ENCODE measurements around the gene KAT2B.

The KAT2B gene

DNA sequence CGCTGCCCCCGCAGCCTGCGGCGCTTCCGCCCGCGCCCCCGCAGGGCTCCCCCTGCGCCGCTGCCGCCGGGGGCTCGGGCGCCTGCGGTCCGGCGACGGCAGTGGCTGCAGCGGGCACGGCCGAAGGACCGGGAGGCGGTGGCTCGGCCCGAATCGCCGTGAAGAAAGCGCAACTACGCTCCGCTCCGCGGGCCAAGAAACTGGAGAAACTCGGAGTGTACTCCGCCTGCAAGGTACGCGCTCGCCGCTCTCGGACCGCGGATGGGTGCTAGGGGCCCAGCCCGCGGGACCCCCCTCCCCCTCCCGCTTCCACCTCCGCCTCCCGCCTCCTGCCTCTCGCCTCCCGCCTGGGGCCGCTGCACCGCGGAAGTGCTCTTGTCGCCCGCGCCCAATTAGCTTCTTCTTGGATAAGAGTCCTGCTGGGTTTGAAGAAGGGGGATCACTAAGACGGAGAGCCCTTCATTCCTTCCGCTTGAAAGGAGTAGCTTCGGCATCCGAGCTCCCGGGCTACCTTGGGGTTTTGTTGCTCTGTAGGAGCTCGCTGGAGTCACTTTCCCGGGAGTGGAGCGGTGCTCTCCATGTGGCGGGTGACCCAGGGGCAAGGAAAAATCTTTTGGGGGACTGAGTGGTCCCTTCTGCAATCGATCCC, 426 bp downstream of the KAT2B start:
- in situ Hi-C loops (cut with HindIII; ENCODE audit: low sequenced_read_pairs) = loop anchor here (25.0 kb wide), 1 partner anchor 103 kb away; the partner anchor contains the start of genes EFHB and RAB5A

DNA sequence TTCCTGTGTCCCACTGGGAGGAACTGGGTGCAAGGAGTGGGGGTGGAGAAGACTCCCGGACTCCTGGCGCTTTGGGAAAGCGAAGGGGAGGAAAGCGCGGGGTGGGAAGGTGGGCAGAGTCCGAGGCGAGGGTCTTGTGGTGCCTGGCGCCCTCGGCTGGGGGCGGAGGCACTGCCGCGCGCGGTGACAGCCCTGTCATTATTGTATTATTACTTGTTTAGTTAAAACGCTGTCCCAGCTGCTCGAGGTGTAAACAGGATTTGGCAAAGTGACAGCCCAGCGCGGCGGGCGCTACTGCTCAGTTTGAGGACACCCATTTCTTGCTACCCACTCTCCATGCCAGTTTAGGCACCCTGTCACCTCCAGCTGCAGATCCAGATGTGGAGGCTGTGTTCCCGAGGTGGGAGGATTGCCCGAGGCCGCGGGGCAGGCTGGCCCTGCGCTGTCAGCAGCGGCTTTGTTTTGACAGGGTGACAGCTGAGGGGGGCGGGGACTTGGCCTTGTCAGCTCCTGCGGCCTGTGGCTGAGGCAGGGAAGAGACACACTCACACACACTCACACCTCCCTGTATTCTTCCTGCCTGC, 1.0 kb downstream of the KAT2B start:
- in situ Hi-C loops (cut with HindIII; ENCODE audit: low sequenced_read_pairs) = loop anchor here (25.0 kb wide), 1 partner anchor 104 kb away; the partner anchor contains the start of genes EFHB and RAB5A

DNA sequence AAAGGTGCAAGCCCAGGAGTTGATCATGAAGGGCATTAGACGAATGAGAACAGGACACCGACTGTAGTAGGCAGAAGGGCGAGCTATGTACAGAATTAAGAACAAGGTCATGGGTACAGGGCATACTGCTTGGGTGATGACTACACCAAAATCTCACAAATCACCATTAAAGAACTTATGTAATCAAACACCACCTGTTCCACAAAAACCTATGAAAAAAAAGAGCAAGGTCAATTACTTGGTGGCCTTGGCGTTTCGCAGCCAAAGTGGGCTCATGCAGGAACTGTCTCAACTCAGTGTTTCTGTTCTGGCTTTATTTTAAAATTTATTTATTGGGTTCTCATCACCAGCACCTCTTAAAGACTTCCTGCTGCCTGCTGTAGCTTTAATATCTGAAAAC, 2.1 kb downstream of the KAT2B start:
- in situ Hi-C loops (cut with HindIII; ENCODE audit: low sequenced_read_pairs) = loop anchor here (25.0 kb wide), 1 partner anchor 105 kb away; the partner anchor contains the start of genes EFHB and RAB5A

DNA sequence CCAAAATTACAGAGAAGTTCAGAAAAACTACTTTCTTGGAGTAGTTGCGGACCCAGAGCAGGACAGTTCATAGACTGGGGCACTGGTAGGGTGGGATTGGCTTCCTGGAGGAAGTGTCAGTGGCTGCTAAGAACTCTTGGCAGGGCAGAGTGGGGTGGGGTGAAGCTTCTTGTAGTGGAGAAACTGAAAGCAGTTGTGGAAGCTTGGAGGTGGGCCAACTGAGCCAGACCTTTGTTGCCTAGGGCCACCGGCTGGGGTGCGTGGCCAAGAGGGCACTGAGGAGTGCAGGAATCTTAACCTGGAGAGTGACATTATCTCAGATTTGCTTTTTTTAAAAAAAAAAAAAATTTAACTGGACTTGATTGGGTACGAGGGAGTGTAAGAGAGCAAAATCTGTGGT, 3.1 kb downstream of the KAT2B start:
- in situ Hi-C loops (cut with HindIII; ENCODE audit: low sequenced_read_pairs) = loop anchor here (25.0 kb wide), 1 partner anchor 106 kb away; the partner anchor contains the start of genes EFHB and RAB5A

DNA sequence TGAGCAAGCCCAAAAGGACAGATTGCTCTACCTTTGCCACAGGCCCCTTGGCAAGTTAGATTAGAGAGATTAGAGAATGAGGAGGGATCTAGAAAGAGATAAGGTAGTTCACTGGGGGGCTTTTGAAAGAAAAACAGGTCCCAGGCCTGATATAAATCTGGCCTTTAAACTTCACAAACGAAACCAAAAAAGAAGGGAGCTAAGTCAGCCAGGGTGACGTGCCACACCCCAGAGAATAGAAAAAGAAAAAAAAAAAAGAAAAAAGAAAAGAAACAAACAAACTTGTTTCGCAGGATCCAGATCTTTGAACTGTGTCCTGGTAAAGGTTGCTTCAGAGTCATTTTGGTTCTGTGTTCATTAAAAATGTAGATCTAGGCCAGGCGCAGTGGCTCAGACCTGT, 3.6 kb downstream of the KAT2B start:
- in situ Hi-C loops (cut with HindIII; ENCODE audit: low sequenced_read_pairs) = loop anchor here (25.0 kb wide), 1 partner anchor 107 kb away; the partner anchor contains the start of genes EFHB and RAB5A

DNA sequence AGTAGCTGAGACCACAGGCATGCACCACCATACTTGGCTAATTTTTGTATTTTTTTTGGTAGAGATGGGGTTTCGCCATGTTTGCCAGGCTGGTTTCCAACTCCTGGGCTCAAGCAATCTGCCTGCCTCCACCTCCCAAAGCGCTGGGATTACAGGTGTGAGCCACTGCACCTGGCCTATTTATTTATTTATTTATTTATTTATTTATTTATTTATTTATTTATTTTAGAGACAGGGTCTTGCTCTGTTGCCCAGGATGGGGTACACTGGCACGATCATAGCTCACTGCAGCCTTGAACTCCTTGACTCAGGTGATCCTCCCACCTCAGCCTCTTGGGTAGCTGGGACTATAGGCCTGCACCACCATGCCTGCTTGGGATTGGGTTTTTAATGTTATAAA, 4.9 kb downstream of the KAT2B start:
- in situ Hi-C loops (cut with HindIII; ENCODE audit: low sequenced_read_pairs) = loop anchor here (25.0 kb wide), 1 partner anchor 108 kb away; the partner anchor contains the start of genes EFHB and RAB5A

DNA sequence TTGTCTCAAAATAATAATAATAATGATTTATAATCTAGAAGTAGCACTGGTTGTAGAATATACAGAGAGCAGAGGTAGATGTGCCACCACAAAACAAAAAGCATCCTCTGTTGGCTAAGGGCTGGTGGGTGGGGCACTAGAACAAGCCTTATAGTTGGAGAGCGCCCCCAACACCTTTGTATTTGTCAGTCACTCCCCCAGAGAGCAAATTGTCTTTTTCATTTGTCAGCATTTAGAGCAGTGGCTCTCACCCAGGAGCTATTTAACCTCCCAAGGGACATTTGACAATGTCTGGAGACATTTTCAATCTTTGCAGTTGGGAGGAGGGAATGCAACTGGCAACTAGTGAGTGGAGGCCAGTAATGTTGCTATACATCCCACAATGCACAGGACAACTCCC, 6.3 kb downstream of the KAT2B start:
- in situ Hi-C loops (cut with HindIII; ENCODE audit: low sequenced_read_pairs) = loop anchor here (25.0 kb wide), 1 partner anchor 109 kb away; the partner anchor contains the start of genes EFHB and RAB5A

DNA sequence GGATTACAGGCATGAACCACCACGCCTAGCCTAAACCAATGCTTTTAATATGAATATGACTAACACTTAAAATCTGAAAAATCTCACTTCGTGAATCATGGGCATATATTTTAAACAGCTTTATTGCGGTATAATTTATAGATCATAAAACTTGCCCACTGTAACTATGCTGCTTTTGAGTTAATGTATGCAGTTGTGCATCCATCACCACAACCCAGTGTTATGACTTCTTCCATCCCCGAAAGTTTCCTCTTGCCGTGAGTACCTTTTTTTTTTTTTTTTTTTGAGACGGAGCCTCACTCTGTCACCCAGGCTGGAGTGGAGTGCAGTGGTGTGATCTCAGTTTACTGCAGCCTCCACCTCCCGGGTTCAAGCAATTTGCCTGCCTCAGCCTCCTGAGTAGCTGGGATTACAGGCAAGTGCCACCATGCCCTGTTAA, 7.1 kb downstream of the KAT2B start:
- in situ Hi-C loops (cut with HindIII; ENCODE audit: low sequenced_read_pairs) = loop anchor here (25.0 kb wide), 1 partner anchor 110 kb away; the partner anchor contains the start of genes EFHB and RAB5A

DNA sequence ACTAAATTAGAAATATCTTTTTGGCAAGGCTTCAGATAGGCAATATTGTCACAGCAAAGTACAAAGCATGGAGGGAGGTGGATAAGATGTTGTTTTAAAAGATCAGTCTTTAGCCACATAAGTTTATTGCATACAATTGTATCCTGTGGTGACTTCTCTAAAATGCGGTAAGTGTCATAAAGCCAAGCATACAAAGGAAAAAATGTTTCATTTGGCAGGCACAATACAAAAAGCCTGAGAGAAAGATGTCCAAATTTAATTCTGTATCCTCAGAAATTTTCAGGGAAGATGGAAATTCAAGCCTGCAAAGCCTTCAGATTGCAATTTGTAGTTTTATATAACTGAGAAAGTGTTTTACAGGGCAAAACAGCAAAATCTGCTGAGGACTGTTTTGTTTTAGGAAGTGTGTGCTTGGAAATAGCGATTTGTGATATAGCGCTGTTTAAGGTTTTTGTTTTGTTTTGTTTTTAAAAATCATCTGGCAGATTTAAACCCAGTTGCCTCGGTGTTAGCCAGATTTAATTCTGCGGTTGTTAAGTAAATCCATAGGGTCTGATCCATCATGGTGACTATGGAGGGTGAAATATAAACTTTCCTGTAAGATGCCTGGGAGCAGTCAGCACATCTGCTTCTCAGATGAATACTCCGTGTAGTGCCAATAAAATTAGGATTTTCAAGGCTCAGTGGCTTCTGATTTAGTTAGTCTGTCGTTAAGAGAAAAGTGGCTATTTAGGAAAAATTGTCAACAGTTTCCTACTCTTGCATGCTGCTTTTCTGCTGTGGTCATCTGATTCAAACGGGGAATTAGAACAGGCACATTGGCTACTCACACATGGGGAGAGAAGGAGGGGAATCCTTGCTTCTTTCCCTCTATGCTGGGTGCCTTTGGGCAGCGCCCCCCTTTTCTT, 8.0 kb downstream of the KAT2B start:
- in situ Hi-C loops (cut with HindIII; ENCODE audit: low sequenced_read_pairs) = loop anchor here (25.0 kb wide), 1 partner anchor 111 kb away; the partner anchor contains the start of genes EFHB and RAB5A

DNA sequence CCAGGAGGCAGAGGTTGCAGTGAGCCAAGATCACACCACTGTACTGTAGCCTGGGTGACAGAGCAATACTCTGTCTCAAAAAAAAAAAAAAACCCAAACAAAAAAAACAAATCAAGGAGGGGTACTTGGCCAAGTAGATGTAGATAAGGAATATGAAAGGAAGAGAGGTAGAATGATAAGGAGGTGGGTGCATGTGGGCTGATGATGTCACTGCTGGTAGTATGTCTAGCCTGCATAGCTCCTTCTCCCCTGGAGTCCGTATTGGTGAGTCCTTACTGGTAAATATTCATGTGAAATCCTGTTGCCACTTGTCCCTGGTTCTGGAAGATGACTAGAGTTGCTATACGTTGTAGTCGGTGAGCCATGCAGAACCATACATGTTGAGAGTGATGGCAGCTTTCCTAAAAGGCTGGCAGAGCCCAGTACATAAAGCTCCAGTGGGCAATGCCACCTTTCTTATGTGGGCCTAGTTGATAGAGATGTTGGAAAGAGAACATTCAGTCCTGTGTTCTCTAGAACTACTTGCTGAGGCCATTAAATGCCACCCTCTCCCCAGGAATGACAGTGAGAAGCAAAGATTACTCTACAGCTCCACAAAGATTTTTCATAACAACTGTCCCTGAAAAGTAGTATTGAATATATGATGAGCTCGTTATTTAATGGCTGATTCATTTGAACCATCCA, 11.0 kb downstream of the KAT2B start:
- in situ Hi-C loops (cut with HindIII; ENCODE audit: low sequenced_read_pairs) = no loop called here

DNA sequence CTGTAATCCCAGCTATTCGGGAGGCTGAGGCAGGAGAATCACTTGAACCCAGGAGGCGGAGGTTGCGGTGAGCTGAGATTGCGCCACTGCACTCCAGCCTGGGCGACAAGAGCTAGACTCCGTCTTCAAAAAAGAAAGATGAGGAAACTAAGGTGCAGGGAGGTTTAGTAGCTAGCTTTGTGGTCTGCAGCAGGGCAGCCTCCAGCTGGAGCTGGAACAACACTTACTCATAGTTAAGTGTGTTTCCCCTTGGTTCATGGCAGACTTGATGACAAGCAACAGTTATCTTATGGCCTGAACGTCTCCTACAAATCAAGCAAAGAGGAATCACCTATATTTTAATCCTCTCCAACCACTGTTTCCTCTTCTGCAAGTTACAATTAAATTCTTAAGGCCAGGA, 12.6 kb downstream of the KAT2B start:
- in situ Hi-C loops (cut with HindIII; ENCODE audit: low sequenced_read_pairs) = no loop called here

DNA sequence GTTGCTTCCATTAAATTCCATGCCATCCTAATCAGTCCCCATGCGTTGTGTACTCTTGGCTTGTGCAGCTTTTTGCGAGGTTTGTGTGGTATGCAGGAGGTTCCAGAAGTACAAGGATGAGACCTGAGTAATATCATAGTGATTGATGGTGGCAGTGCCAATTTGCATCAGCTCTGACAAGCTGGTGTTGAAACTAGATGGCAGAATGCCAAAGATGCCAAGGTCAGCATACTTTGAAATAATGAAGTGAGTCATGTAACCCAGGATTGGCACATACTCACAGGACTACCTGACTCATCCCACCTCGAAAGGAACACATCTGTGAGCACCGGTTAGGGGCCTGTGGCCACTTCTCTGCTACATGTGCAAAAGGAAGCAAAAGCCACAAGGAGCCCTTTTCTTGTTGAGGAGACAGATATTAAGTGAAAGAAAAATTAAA, 14.3 kb downstream of the KAT2B start:
- in situ Hi-C loops (cut with HindIII; ENCODE audit: low sequenced_read_pairs) = no loop called here

DNA sequence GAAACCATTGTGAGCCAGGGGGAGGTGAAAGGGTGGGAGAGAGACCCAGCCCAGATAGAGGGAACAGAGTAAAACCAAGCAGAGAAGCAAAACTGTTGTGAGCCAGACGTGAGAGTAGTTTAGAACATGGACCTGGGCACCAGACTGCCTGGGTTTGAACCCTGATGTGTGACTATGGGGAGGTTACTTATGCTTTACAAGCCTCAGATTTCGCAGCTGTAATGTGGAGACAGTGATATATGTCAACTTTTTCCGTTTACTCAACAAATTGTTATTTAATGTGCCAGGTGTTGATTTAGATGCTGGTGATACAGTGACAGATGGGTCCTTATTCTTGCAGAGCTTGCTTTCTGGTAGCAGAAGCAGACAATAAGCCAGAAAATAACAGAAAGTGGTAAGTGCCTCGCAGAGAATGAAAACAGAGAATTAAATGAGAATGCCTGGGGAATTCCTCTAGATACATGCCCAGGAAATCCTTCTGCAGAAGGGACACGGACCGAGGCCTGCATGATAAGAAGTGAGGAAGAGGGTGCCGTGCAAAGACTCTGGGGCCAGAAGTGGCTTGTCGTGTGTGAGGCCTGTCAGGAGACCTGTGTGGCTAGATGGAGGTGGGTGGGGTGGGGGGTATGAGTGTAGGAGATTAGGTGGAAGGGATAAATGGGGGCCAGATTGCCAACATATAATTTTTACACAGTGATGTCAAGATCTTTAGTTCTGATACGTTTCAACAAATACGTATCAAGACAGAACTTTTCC, 15.0 kb downstream of the KAT2B start:
- in situ Hi-C loops (cut with HindIII; ENCODE audit: low sequenced_read_pairs) = no loop called here

DNA sequence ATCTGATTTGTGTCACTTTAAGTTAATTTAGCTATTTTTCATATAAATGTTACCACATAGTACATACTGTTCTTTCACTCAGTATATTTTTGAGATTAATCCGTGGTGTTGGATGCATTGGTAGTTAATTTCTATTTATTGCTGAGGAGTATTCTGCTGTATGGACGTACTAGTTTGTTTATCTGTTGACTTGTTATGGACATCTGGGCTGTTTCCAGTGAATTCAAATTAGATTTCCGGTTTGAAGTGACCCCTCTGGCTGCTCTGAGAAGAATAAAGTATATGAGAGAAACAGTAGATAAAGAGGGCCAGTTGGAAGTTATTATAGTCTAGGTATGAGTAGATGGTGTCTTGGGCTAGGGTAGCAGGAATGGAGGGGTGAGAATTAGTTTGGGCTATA, 15.6 kb downstream of the KAT2B start:
- in situ Hi-C loops (cut with HindIII; ENCODE audit: low sequenced_read_pairs) = no loop called here

DNA sequence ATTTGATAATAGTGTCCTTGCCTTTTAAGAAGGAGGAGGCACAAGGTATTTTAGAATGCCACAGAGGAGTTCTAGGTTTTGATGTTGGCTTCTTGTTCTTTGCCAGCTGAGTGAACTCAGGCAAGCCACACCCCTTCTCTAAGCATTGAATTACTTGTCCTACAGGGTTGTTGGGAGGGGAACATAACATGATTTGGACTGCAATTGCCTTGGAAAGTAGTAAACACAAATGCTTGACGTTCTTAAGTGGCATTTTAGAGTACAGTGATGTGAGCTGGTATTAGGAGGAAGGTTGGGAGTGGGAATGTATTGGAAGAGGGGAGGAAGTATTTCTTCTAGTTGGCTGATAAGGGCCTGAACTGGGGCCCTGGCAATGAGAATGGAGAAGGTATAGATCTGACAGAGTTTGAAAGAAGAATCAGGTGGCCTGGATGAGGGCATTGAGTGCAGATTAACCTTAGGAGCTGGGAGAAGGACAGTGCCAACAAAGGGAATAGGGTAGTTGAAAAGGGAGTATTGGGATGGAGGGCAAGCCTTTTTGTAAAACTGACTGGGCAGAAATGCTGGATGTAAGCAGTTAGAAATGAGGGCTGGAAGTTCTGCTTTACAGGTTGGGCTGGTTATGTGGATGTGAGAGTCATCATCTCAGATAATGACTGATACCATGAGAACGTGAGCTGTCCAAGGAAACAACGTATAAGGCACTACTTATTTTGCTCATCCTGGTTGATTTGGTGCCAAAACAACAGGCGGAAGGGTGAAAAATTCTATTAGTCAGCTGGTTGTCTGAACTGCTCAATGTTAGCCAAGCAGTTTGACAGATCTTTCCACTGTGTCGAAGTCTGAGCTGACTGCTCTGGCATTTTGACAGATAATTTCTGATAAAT, 16.7 kb downstream of the KAT2B start:
- in situ Hi-C loops (cut with HindIII; ENCODE audit: low sequenced_read_pairs) = no loop called here

DNA sequence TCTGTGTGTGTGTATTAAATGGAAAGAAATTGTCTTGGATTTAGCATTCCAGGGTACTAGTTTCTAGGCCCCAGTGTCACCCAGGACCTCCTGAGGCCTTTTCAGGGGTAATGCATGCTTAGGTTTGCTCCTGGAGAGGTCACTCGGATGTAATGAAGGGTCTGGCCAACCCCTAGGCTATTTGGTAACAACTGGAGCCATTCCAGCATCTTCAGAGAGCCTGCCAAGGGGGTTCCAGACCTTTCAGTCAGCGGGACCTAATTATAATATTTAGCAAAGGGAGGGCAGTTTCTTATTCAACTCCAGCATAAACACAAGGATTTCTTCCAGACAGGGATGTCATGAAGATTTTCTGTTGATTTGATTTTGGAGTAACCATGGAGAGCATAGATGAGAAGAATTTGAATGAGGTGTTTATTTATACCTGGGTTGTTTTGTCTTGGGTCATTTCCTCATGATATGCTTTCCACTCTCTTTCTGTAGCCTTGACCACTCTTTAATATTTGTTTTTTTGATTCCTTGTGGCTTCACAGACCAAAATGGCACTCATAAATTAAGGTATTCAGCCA, 17.4 kb downstream of the KAT2B start:
- in situ Hi-C loops (cut with HindIII; ENCODE audit: low sequenced_read_pairs) = no loop called here

DNA sequence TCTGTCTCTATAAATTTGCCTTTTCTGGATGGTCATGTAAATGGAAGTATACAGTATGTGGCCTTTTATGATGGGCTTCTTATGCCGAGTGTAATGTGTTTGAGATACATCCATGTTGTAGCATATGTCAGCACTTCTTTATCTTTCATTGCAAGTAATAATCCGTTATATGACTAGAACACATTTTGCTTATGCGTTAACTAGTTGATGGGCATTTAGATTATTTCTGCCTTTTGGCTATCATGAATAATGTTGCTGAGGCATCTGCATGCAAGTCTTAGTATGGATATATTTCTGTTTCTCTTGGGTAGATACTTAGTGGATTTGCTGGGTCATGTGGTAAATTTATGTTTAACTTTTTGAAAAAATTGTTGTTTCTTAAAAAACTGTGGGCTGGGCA, 19.7 kb downstream of the KAT2B start:
- in situ Hi-C loops (cut with HindIII; ENCODE audit: low sequenced_read_pairs) = no loop called here

DNA sequence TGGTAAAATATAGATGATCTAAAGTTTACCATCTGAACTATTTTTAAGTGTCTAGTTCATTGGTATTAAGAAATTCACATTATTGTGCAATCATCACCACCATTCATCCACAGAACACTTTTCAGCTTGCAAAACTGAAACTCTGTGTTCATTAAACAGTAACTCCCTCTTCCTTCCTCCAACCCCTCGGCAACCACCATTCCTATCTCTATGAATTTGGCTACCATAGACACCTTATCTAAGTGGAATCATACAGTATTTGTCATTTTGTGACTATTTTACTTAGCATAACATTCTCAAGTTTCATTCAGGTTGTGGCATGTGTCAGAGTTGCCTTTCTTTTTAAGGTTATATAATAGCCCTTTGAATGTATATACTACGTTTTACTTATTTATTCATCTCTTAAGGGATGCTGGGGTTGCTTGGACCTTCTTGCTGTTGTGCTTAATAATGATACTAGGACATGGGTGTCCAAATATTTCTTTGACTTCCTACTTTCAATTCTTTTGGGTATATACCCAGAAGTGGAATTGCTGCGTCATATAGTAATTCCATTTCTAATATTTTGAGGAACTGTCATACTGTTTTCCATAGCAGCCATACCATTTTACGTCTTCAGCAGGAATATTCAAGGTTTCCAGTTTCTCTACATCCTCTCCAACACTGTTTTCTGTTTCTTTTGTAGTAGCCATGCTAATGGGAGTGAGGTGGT, 20.9 kb downstream of the KAT2B start:
- in situ Hi-C loops (cut with HindIII; ENCODE audit: low sequenced_read_pairs) = no loop called here

Measured in DLD1 (cell line).